Hematopoietic multipotent progenitor cell treated with erythropoietin and hydrocortisone succinate and interleukin-3 and kit ligand, for 4 days (in vitro differentiated cells): ENCODE data around the gene TMEM179.

ENCODE experiments used
- DNase-seq: peaks from one replicate; pipeline ENCODE4 v3.0.0-alpha.2; 2015

The TMEM179 gene

DNA sequence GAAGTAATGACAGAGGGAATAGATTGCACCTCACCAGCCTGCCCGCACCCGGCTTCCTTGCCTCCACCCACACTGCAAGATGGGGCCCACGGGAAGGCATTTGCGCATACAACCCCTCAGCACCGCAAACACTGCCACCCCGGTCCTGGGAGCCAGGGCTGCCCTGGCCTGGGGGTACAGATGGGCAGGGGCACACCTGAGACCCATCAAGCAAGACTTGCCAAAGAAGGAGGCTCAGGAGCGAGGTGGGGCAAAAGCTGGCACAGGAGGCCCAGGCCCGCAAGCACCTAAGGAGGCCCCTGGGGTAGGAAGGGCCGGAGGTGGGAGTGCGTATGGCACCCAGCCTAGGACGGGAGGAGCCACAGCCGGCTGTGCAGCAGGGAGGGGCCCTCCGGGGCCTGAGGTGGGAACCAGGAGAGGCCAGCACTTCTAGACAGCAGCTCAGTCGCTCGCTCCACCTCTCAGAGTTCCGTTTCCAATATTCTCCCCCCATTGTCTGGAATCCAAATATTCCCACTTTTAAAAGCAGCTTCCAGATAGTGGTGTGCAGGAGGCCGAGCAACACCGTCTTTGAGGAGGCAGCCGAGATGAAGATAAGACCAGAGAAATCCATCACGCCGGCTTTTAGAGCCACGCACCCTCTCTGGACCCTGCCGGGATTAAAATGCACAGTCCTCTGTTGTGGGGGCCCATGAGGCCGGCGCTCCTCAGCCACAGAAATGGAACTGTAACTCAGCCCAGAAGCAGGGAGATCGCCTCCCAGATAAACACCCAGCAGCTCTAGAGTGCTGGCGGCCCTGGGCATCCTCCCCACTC lies 37.2 kb downstream of the TMEM179 start:
- DNase-seq: no peak

DNA sequence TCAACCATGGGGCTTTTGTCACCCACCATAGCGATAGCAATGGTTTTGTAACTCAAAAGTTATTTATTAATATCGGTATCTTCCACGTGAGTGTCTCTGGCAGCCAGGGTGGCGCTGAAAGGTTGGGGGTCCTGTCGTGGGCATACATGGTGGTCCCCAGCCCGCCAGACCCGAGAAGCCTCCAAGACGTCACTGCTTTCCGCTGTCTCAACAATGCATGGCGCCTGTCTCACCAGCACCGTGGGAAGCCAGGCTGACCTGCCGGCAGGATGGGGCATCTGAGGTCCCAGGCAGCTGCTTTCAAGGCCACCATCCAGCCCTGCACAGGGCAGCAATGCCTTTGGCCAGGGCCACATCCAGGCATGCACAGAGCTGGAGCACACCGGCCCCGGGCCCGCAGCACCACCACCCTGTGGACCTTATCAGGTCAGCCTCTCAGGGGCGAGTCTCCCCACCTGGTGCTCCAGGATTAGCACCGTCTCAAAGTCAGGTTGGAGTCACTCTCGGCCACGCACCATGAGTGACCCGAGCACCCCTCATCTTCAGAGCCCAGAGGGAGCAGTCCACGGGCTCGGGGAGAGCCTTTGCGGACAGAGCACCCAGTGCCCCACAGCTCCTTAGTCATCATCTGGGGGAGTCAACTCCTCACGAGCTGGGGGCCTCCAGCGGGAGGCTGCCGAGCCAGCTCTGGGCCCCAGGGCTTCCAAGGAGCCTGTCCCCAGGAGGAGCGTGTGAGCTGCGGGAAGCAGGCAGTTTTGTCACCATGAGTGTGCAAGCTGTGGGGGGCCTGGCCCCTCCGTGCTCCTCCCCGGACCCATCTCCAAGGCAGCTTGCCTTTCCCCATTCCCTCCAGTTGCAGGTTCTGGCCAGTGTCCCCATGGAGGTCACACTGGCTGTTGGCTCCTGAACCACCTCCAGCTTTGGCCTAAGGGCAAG lies 39.6 kb downstream of the TMEM179 start:
- DNase-seq: no peak

DNA sequence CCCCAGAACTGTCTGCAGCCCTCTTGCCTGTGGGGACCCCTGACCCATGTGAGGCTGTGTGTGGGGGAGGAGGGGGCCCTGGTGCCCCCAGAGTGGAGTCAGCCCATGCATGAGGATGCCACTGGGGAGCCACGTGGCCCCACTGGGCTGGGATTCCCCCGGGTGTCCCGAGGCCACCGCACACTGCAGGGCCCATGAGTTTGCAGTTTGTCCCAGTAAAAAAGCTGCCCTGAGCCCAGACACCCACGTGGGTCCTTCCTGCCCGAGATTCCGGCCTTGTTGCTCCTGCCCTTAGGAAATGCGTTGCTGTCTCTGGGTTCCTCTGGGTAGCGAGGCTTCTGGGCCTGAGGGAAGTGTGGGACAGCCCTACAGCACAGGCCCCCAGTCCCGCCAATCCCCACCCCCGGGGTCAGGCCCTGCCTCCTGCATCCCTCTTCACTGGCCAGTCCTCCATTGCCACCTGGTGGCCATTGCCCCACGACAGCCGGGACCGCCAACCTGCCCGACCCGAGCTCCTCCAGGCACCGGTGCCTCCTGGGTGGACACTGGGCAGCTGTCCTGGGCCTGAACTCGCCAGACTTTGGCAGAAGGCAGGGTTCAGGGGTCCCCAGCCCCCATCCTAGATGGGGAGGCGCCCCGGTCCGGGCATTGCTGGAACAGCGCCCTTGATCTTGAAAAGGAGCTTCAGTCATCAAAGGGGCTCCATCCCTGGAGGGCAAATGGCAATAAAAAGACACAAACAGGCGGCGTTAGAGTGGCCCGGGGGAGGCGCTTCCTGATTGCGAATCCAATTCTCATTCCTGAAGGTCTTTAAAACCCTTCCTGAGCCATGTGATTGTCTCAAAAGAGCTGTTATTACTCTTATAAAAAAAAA lies 40.6 kb downstream of the TMEM179 start:
- peak; percentile 80 for DNase-seq

DNA sequence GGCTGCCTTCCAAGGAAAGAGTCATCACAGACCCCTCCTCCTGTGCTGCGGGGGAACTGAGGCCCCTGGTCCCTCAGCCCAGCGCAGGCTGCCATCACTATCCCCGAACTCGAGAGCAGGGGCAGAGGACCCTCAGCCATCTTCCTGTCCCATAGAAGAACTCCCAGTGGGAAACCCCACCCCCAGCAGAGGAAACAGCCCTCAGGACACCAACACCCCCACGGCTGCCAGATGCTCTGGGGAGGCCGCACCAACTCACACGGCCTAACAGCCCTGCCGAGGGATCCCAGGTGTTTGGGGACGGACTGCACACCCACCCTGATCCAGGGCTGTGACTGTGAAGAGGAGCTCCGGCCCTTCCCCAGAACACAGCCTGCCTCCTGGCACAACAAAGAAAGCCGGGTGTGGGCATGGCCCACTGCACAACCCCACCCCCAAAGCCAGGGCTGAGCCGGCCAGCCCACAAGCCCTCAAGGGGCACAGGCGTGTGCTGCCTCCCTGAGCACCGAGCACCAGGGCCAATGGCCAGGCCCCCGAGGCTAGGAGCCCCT lies 41.3 kb downstream of the TMEM179 start:
- no peak for DNase-seq

DNA sequence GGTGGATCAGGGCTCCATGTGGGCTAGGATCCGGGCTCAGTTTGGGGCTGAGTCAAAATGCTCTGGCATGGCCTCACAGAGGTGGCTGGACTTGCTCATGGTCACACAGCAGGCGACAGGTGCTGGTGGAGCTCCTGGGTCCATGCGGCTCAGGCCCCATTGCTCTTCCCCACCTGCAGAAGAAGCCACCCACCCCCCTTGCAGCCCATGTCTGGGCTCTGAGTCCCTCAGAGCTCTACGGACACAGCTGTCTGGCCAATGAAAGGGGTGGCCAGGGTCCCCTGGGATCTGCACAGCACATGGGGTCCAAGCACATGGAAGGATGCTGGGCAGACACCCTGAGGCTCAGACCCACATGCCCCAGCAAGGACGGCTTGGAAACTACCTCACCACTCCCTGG lies 42.0 kb downstream of the TMEM179 start:
- no peak for DNase-seq

DNA sequence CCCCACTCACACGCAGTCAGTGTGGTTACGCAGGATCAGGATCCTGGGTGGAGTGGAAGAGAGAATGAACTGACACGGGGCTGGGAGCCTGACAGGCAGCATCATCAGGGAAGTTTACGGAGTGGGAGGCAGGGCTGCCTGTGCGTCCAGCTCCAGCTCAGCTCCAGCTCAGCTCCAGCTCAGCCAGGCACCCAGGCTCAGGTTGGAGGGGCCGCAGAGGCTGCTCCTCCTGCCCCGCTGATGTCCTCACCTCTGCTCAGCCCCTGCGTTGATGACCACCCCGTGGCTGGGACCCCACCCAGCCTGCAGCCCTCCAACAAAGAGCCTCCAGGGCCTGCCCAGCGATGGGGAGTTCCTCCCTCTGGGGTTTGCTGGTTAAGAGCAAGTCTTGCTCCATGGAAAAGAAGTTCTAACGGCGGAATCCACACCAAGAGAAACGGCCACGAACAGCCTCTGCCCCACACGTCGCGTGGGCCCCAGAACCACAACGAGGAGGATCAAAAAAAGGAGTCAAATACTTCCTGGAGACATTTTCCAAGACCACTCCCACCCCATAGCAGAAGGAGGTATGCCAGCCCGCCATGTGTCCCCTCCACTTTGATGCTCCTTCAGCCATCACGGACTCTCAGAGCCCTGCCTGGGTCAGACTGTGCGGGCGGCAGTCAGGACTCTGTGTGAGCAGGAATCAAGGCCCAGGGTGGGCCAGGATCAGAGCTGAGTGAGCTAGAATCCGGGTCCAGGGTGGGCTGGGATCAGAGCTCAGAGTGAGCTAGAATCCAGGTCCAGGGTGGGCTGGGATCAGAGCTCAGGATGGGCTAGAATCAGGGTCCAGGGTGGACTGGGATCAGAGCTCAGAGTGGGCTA lies 42.7 kb downstream of the TMEM179 start:
- no peak for DNase-seq

DNA sequence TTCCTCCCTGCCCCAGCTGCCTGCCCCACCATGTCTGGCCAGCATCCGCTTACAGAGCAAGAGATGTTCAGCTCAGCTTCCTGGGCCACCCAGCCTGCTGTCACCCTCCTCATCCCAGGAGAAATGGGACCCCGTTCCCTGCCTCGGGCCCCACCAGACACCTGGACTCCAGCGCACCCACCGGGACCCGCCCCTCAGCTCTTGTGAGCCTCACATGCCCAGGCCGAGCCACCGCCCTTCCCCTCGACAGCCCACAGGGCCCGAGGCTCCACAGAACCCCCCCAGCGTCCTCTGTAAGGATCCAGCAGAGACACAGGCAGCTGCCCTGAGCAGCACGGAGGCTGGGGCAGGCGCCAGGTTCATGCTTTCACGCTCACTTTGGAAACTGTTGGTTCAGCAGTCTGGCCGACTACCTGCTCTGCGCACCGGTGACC lies 43.4 kb downstream of the TMEM179 start:
- DNase-seq: no peak

DNA sequence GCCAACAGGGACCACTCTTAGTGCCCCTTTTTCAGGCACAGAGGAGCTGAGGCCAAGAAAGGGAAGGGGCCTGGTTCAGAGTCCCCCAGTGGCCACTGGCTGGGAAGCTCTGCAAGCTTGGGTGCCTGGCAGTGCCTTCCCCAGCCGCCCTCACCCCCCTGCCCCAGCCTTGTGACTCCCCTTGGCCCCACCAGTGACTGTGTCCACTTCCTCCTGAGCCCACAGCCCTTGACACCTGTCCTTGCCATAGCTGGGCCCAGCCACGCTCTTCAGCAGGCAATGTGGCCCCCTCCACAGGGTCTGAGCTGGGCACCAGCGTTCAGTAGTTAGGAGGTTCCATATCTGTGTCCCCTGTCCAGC lies 44.0 kb downstream of the TMEM179 start:
- no peak for DNase-seq

DNA sequence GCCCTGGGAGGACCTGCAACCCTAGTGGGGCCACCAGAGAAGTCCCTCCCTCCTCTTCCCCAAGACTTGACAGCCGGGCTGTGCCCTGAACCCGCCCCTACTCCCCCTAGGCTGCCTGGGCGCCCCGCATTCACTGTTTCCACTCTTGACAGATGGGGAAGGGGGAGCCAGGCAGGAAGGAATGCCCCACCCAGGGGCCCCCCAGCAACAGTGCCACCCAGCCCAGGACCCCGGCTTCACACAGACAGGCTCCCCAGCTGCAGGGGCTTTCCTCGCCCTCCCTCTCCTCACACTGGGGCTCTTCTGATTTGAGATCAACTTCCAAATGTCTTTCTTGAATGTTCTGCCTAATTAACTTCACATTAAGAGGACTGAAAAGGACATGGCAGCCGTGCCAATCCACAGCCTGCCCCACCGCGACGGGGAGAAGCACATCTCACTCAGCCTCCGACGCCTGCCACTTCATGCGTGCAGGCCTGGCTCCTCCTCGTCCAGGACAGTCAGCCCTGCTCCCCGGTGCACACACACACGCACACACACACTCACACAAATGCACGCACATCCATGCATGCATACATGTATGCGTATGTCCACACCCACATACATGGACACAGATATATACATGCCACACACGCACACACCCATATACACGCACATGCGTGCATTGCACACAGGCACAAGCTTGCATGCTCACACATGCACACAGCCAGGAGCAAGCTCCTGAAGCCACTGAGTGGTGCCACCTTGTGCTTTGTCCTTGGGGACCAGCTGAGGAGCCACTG lies 44.6 kb downstream of the TMEM179 start:
- DNase-seq: no peak

DNA sequence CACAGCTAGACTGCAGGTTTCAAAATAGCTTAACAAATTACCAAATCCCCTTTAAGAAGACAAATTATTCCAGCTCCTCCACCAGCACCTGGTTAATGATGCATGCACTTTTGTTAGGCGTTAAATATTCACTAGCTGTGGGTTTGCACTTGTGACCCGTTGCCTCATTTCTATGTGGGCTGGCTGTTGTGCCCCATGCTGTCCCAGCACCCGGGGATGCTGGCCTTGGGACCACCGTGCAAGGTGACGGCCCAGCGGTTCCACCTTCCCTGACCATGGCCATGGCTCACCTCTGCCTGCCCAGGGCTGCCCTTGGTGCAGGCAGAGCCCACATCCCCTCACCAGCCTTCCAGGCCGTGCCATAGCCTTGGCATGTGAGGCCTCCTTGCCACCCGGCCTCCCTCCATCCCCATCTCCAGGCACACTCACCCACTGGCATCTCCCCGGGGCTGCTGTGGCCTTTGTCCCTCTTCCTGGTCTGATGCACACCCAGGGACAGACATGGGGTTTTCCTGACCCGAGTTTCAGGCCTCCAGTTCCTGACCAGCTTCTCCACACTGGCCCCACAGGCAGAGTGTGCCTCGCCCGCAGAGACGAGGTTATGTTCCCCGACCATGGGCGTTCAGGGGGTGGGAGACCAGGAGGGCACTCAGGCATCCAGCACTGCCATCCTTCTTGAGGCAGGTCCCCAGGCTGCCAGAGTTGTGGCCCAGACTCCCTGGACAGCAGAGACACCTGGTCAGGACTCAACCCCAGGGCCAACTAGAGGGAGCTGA lies 45.4 kb downstream of the TMEM179 start:
- DNase-seq: no peak

DNA sequence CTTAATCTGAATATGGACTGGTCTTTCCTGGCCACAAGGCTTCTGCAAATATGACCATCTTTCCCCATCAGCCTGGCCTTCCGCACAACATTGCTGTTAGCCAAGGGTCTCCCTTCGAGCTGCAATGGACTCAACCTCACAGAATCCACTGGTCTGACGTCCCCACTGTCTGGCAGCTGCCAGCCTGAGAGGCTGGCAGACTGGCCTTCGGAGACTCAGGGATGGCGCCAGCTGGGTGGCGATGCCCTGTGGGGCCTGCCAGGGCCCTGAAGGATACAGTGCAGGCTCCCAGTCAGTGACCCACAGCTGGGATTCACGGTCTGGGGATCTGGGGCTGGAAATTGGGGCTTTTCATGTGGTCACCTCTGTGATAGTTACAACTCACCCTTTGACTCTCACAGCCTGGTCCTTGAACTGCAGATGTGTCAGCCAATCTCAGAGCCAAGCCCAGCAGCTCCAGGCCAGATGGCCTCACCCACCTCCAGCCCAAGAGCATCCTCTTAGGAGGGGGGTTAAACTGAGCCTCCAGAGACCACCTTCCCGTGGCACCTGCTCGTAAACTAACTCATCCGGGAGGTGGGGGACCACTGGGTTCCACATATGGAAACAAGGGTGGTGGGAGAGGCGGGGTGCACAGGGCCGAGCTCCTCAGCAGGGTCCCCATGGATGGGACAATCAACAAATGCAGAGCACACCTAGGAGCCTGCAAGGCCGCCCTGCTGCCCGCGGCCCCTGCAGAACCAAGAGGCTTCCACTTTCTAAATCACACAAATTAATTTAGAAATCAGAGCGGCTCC lies 46.1 kb downstream of the TMEM179 start:
- DNase-seq: no peak

DNA sequence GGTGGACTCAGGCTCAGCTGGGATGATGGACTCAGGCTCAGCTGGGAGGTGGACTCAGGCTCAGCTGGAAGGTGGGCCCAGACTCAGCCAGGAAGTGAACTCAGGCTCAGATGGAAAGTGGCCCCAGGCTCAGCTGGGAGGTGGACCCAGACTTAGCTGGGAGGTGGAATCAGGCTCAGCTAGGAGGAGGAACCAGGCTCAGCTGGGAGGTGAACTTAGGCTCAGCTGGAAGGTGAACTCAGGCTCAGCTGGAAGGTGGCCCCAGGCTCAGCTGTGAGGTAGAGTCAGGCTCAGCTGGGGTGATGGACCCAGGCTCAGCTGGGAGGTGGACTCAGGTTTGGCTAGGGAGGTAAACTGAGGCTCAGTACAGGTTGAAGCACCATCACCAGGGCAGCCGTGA lies 46.8 kb downstream of the TMEM179 start:
- DNase-seq: no peak

DNA sequence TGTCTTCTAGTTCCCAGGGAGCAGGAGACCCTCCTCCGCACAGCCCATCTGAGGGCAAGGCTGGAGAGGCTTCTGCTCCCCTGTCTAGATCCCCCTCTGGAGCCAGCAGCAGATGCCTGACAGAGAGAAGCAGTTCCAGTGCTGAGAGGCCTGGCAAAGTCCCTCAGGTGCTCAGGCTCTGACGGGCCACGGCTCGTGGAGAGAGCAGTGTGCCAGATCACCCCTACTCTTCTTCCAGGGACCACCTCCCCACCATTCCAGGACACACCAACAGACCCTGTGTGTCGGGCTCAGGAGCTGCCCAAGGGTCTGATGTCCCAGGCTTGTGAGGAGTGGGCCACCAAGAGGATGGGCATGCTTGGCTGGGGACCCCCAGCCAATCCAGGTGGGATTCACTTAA lies 47.5 kb downstream of the TMEM179 start:
- no peak for DNase-seq

DNA sequence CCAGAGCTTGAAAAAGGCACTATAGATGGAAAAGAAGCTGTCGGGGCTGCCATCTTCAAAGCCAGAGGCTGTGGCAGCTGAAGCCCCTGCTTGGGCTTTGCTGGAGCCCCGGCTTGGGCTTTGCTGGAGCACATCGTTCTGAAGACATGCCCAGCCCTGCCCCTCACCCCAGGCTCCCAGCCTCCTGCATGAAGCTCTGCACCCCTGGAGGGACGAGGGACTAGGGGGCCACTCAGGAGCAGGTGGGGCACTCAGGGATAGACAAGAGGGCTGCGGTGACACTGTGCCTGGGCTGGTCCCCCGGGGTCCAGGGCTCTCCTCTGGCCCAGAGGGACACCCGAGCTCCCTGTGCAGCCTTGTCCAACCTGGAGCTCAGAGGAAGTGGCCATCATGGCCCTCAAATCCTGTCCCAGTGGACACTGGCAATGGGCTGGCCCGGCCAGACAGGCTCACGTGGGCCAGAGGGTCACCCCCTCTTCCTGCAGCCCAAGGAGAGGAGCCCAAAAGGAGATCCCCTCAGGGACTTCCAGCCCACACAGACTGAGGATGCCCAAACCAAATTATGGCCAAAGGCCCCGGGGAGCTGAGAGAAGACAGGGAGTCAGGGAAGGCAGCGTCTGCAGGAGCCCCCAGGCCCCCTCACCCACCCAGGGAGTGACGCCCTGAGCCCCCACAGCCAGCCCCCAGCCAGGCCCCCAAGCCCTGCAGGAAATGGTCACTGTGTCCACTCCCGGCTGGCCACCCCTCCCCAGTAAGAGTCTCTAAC lies 48.1 kb downstream of the TMEM179 start:
- no peak for DNase-seq

DNA sequence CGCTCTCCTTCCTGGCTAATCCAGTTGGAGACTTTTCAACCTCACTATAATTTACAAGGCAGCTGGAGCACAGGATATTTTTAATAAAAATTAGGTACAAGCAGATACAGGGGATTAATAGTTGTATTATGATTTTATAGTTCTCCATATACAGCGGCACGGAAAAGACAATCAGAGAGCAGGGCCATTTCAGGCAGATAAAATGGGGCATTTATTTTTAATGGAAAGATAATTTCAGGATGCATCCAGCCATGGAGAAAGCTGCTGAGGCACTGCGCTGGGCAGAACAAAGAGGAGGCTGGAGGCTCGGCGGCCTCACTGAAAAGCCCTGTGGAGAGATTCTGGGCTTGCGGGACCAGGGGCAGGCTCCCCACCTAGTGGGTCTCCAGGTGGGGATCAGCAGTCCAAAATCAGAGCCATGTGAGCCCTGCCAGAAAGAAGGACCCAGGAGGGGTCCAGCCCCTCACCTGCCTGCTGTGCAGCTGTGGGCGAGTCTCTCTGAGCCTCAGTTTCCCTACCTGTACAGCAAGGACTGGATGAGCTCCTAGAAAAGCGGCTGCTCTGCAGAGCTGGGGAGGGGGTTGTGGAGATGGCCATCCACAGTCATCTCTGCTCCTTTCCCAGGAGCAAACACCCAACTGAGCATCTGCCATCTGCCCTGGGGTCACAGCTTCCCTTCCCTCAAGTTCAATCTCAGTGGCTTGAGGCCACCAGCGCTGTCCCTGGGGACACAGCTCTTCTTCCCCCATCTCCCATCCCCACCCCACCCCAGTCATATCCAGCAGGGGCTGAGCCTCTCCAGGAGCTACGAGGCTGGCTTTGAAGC lies 48.9 kb downstream of the TMEM179 start:
- DNase-seq: no peak

DNA sequence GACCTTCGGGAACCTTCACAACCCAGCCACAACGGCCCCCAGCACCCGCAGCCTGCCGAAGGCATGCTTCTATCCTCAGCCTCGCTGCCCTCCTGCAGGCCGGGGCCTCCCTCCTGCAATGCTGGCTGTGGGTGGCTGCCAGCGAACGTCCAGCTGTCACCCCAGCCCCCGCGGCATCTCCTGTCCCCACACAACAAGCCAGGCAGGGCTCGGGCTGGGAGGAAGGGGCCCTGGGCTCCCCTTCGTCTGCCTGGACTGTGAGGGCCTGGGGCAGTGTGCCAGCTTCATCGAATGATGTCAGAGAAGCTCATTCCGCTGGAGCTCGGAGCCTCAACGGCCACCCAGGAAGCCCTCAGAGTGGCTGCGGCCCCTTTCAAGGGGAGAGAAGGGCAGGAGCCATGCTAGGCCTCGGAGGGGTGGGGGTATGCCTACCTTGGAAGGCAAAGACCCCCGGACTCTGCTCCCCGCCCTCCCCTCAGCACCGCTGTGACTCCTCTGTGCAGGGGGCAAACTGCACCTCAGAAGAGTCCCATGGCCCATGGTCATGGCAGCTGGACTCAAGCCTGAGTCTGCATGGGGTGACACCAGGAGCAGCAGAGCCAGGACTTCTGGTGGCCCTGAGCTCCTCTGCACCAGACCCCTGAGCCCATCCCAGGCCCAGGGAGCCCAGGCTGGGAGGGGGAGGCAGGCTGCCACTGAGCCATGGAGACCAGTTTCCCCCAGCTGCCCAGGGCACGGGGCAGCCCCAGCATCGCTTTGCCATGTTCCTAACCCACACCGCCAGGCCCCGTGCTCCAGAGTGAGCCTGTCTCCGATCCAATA lies 49.8 kb downstream of the TMEM179 start:
- no peak for DNase-seq
